GM23338 (cell line): ENCODE data around the gene AARS2. TPM values are rescaled to one million over a fixed set of nuclear protein-coding genes. Genes with fewer than 3 reads are reported as not detected.
A peak's percentile ranks its signal among the peaks of the same experiment; 100 is the strongest.
"Not testable (repeated sequence)": the region's sequence is repeated elsewhere in the genome, so short reads cannot be mapped to it uniquely, and the experiment has no call there.

Source experiments
- ATAC-seq: fragments of 200-7000 bp; cut with Tn5 transposase; 3 replicates; pipeline ENCODE4 v1.9.1; 2020
- DNase-seq: peaks from one replicate; pipeline ENCODE4 v3.0.0-alpha.2; 2015; ENCODE audit warnings: low spot score
- H2AFZ ChIP-seq: fragments of 200-600 bp; sonication (generic); 2 replicates; pipeline ENCODE4 v1.8.0; 2016; ENCODE audit warnings: antibody characterized with exemption, mild to moderate bottlenecking, moderate library complexity
- H3F3A ChIP-seq: fragments of 200-600 bp; sonication (generic); replicated peaks from 2 replicates; pipeline ENCODE4 v1.8.0; 2017; ENCODE audit warnings: antibody characterized with exemption, mixed run types, low read depth
- H3K27ac ChIP-seq: fragments of 200-600 bp; sonication (generic); 2 replicates; pipeline ENCODE4 v1.6.1; 2016; ENCODE audit warnings: low read depth
- H3K27me3 ChIP-seq: fragments of 200-600 bp; sonication (generic); 2 replicates; pipeline ENCODE4 v1.8.0; 2016; ENCODE audit warnings: mild to moderate bottlenecking, mixed run types, moderate library complexity; ENCODE audit not compliant: insufficient read depth
- H3K36me3 ChIP-seq: fragments of 200-600 bp; sonication (generic); 2 replicates; pipeline ENCODE4 v1.8.0; 2016; ENCODE audit warnings: mild to moderate bottlenecking; ENCODE audit not compliant: insufficient read depth
- H3K4me1 ChIP-seq: fragments of 200-600 bp; sonication (generic); 2 replicates; pipeline ENCODE4 v1.8.0; 2016; ENCODE audit warnings: mild to moderate bottlenecking, moderate library complexity; ENCODE audit not compliant: insufficient read depth
- H3K4me2 ChIP-seq: fragments of 200-600 bp; sonication (generic); 2 replicates; pipeline ENCODE4 v1.7.1; 2017; ENCODE audit warnings: mixed run types
- H3K4me3 ChIP-seq: fragments of 200-600 bp; sonication (generic); 2 replicates; pipeline ENCODE4 v1.6.1; 2016; ENCODE audit warnings: mixed run types
- H3K79me2 ChIP-seq: fragments of 200-600 bp; sonication (generic); replicated peaks from 2 replicates; pipeline ENCODE4 v1.8.0; 2017; ENCODE audit warnings: mild to moderate bottlenecking; ENCODE audit not compliant: insufficient read depth
- H3K9me2 ChIP-seq: fragments of 200-600 bp; sonication (generic); 2 replicates; pipeline ENCODE4 v1.8.0; 2017; ENCODE audit not compliant: insufficient read depth
- H4K20me1 ChIP-seq: fragments of 200-600 bp; sonication (generic); replicated peaks from 2 replicates; pipeline ENCODE4 v1.8.0; 2017; ENCODE audit warnings: mild to moderate bottlenecking; ENCODE audit not compliant: insufficient read depth
- H3K27ac Mint-ChIP-seq: 2 replicates; pipeline ENCODE4 v1.8.0; 2020; ENCODE audit warnings: inconsistent platforms, mild to moderate bottlenecking, moderate library complexity, mixed read lengths
- H3K27me3 Mint-ChIP-seq: 3 replicates; pipeline ENCODE4 v1.8.0; 2022; ENCODE audit warnings: low read depth, mild to moderate bottlenecking, moderate library complexity, mixed read lengths, inconsistent platforms; ENCODE audit not compliant: insufficient read depth, poor library complexity
- H3K36me3 Mint-ChIP-seq: 3 replicates; pipeline ENCODE4 v1.8.0; 2021; ENCODE audit warnings: low read depth, mild to moderate bottlenecking, inconsistent platforms, moderate library complexity, mixed read lengths
- H3K4me1 Mint-ChIP-seq: 3 replicates; pipeline ENCODE4 v1.8.0; 2020; ENCODE audit warnings: mild to moderate bottlenecking, inconsistent platforms, mixed read lengths
- H3K4me3 Mint-ChIP-seq: 3 replicates; pipeline ENCODE4 v1.8.0; 2021; ENCODE audit warnings: moderate library complexity, mild to moderate bottlenecking, inconsistent platforms, mixed read lengths
- H3K9me3 Mint-ChIP-seq: 3 replicates; pipeline ENCODE4 v1.8.0; 2020; ENCODE audit warnings: moderate library complexity, mild to moderate bottlenecking, inconsistent platforms, mixed read lengths
- ETS1 ChIP-seq: IDR thresholded peaks from 2 replicates; pipeline ENCODE4 v1.6.1; 2016; ENCODE audit warnings: antibody characterized with exemption
- NANOG ChIP-seq: IDR thresholded peaks from 2 replicates; pipeline ENCODE4 v1.6.1; 2016; ENCODE audit warnings: antibody characterized with exemption, borderline replicate concordance
- REST ChIP-seq: IDR thresholded peaks from one replicate; pipeline ENCODE4 v1.6.1; 2018; ENCODE audit warnings: antibody characterized with exemption; ENCODE audit not compliant: unreplicated experiment
- STAT1 ChIP-seq: IDR thresholded peaks from one replicate; pipeline ENCODE4 v1.6.1; 2016; ENCODE audit warnings: antibody characterized with exemption; ENCODE audit not compliant: unreplicated experiment
- ZNF331 ChIP-seq: fragments of 250-450 bp; sonication (Bioruptor Pico); IDR thresholded peaks from 2 replicates; pipeline ENCODE4 v1.5.0; 2020; ENCODE audit warnings: low read depth, mild to moderate bottlenecking, moderate library complexity
- ZNF462 ChIP-seq: fragments of 250-450 bp; sonication (Bioruptor Pico); IDR thresholded peaks from 2 replicates; pipeline ENCODE4 v1.5.0; 2020; ENCODE audit warnings: mild to moderate bottlenecking, moderate library complexity
- polyA plus RNA-seq: library from polyadenylated mRNA; unstranded; fragments of >200 nt; fragmentation: Nextera tagmentation; extraction: Ambion mirVana; gene quantifications from 2 replicates; pipeline ENCODE4 v1.2.1, GENCODE V29; 2016
- total RNA-seq: library from RNA; depleted of rRNA; stranded (reverse); fragments of >200 nt; shearing (Covaris generic); gene quantifications from 2 replicates; pipeline ENCODE4 v1.2.3, GENCODE V29; 2014

The AARS2 gene
- total and polyA plus RNA-seq, 2 experiments from 2014 or later, result 6.5 to 23.2 TPM

GRCh38 chr6:44321210-44321609, 8.1 kb upstream of the AARS2 start:
- no peaks in the 10 kb centered on the region for H3F3A ChIP-seq
- Mint-ChIP-seq H3K4me1 (peaks cover 4% of the 10 kb centered on the region; the same call in 2 of the 3 replicates), H3K27ac (no peak overlapping the region), H3K36me3 (no peaks in the 10 kb centered on the region), H3K4me3 (no peak overlapping the region), H3K9me3 (no peaks in the 10 kb centered on the region), H3K27me3 (peaks cover 4% of the 10 kb centered on the region)
- no peak overlapping the region for H3K27ac ChIP-seq
- H3K79me2 ChIP-seq, result no peaks in the 10 kb centered on the region
- no peak overlapping the region for H3K4me2 ChIP-seq
- ATAC-seq, result no peak
- no peak for TF ChIP-seq STAT1
- no peak for TF ChIP-seq ETS1
- no peak for TF ChIP-seq REST
- no peak for TF ChIP-seq NANOG
- TF ChIP-seq ZNF462 (CRISPR knock-in tag), result no peak
- TF ChIP-seq ZNF331, result no peak
- H4K20me1 ChIP-seq, result no peaks in the 10 kb centered on the region
- no peaks in the 10 kb centered on the region for H3K9me2 ChIP-seq
- no peak overlapping the region for H2AFZ ChIP-seq
- H3K36me3 ChIP-seq, result no peaks in the 10 kb centered on the region
- no peaks in the 10 kb centered on the region for H3K27me3 ChIP-seq
- H3K4me3 ChIP-seq, result no peak overlapping the region
- no peaks in the 10 kb centered on the region for H3K4me1 ChIP-seq
- DNase-seq, result no peak

GRCh38 chr6:44317136-44317631, 4.0 kb upstream of the AARS2 start:
- H3K9me3 Mint-ChIP-seq, H3K4me1 ChIP-seq, H3K36me3 Mint-ChIP-seq, H3K27ac ChIP-seq, H3K79me2 ChIP-seq, H4K20me1 ChIP-seq, H3K4me3 ChIP-seq, ATAC-seq, H3K27me3 Mint-ChIP-seq, DNase-seq, H3F3A ChIP-seq, H3K4me1 Mint-ChIP-seq, H3K9me2 ChIP-seq, H3K36me3 ChIP-seq, H3K4me2 ChIP-seq, H3K4me3 Mint-ChIP-seq, H3K27me3 ChIP-seq, H3K27ac Mint-ChIP-seq: not testable (repeated sequence)
- H2AFZ ChIP-seq, result 0 out of 2 replicates have a peak overlapping the region, but pooled peaks have one; percentile 28
